Skeletal muscle satellite cell (primary cell): ENCODE results near the gene PUM1.

Experiments
- H3K27me3 ChIP-seq: 2 replicates; pipeline ENCODE4 v1.7.0; 2013; ENCODE audit warnings: low read length; ENCODE audit not compliant: control insufficient read depth, insufficient read depth
- H3K36me3 ChIP-seq: 2 replicates; pipeline ENCODE4 v1.7.0; 2013; ENCODE audit warnings: mild to moderate bottlenecking, control low read depth, low read length; ENCODE audit not compliant: insufficient read depth
- H3K4me1 ChIP-seq: 2 replicates; pipeline ENCODE4 v1.7.0; 2013; ENCODE audit warnings: low read length; ENCODE audit not compliant: control insufficient read depth, insufficient read depth
- H3K4me2 ChIP-seq: 2 replicates; pipeline ENCODE4 v1.7.0; 2013; ENCODE audit warnings: mild to moderate bottlenecking, low read length
- H3K4me3 ChIP-seq: 2 replicates; pipeline ENCODE4 v1.7.0; 2013; ENCODE audit warnings: low read length
- H3K9ac ChIP-seq: 2 replicates; pipeline ENCODE4 v1.7.0; 2013; ENCODE audit warnings: mild to moderate bottlenecking, low read depth, low read length, moderate library complexity
- H3K9me3 ChIP-seq: replicated peaks from 2 replicates; pipeline ENCODE4 v1.7.0; 2013; ENCODE audit warnings: mild to moderate bottlenecking, control low read depth, low read length

PUM1 gene

GRCh38 chr1:31003613-31004230 lies 61.8 kb downstream of the PUM1 start:
- no peak overlapping the region for H3K4me2 ChIP-seq
- no peaks in the 10 kb centered on the region for H3K9me3 ChIP-seq
- no peaks in the 10 kb centered on the region for H3K27me3 ChIP-seq
- H3K36me3 ChIP-seq = peaks cover 52% of the 10 kb centered on the region
- H3K4me3 ChIP-seq = no peak overlapping the region
- H3K9ac ChIP-seq = no peak overlapping the region
- peaks cover 22% of the 10 kb centered on the region for H3K4me1 ChIP-seq

GRCh38 chr1:31000301-31000700 lies 65.2 kb downstream of the PUM1 start:
- Histone ChIP-seq H3K9me3 (no peaks in the 10 kb centered on the region), H3K4me2 (no peak overlapping the region), H3K9ac (no peak overlapping the region), H3K36me3 (peaks cover 54% of the 10 kb centered on the region), H3K4me1 (no peaks in the 10 kb centered on the region), H3K4me3 (no peak overlapping the region), H3K27me3 (no peaks in the 10 kb centered on the region)

GRCh38 chr1:30998887-30999286 lies 66.6 kb downstream of the PUM1 start:
- H3K36me3 ChIP-seq = peaks cover 48% of the 10 kb centered on the region
- H3K4me2 ChIP-seq = no peak overlapping the region
- H3K27me3 ChIP-seq = no peaks in the 10 kb centered on the region
- H3K9me3 ChIP-seq = no peaks in the 10 kb centered on the region
- H3K4me3 ChIP-seq = no peak overlapping the region
- no peak overlapping the region for H3K9ac ChIP-seq
- H3K4me1 ChIP-seq = no peaks in the 10 kb centered on the region

GRCh38 chr1:30998171-30998570 lies 67.3 kb downstream of the PUM1 start:
- Histone ChIP-seq H3K9ac (no peak overlapping the region), H3K4me3 (no peak overlapping the region), H3K27me3 (no peaks in the 10 kb centered on the region), H3K9me3 (no peaks in the 10 kb centered on the region), H3K36me3 (peaks cover 44% of the 10 kb centered on the region), H3K4me2 (no peak overlapping the region), H3K4me1 (no peaks in the 10 kb centered on the region)

- Histone ChIP-seq H3K27me3 (no peaks in the 10 kb centered on the region), H3K36me3 (peaks cover 37% of the 10 kb centered on the region), H3K4me2 (no peak overlapping the region), H3K9ac (no peak overlapping the region), H3K9me3 (no peaks in the 10 kb centered on the region), H3K4me1 (no peaks in the 10 kb centered on the region), H3K4me3 (no peak overlapping the region)
Observed at GRCh38 chr1:30997463-30998057, 68.0 kb downstream of the PUM1 start.

GRCh38 chr1:30995990-30996612 lies 69.4 kb downstream of the PUM1 start:
- Histone ChIP-seq H3K9me3 (no peaks in the 10 kb centered on the region), H3K4me1 (peaks cover 11% of the 10 kb centered on the region), H3K36me3 (peaks cover 41% of the 10 kb centered on the region), H3K4me2 (no peak overlapping the region), H3K9ac (no peak overlapping the region), H3K27me3 (no peaks in the 10 kb centered on the region), H3K4me3 (no peak overlapping the region)

GRCh38 chr1:30991862-30992606 lies 73.5 kb downstream of the PUM1 start:
- H3K4me1 ChIP-seq = peaks cover 39% of the 10 kb centered on the region
- H3K36me3 ChIP-seq = peaks cover 36% of the 10 kb centered on the region
- no peak overlapping the region for H3K4me2 ChIP-seq
- H3K9me3 ChIP-seq = no peaks in the 10 kb centered on the region
- no peak overlapping the region for H3K4me3 ChIP-seq
- no peak overlapping the region for H3K9ac ChIP-seq
- H3K27me3 ChIP-seq = no peaks in the 10 kb centered on the region

- H3K9me3 ChIP-seq = no peaks in the 10 kb centered on the region
- no peak overlapping the region for H3K9ac ChIP-seq
- H3K27me3 ChIP-seq = no peaks in the 10 kb centered on the region
- H3K4me1 ChIP-seq = peaks cover 44% of the 10 kb centered on the region
- no peak overlapping the region for H3K4me3 ChIP-seq
- no peak overlapping the region for H3K4me2 ChIP-seq
- H3K36me3 ChIP-seq = peaks cover 27% of the 10 kb centered on the region
Observed at GRCh38 chr1:30990591-30990990, 74.9 kb downstream of the PUM1 start.

- Histone ChIP-seq H3K27me3 (no peaks in the 10 kb centered on the region), H3K4me1 (peaks cover 60% of the 10 kb centered on the region), H3K9me3 (no peaks in the 10 kb centered on the region), H3K36me3 (peaks cover 18% of the 10 kb centered on the region), H3K4me3 (no peak overlapping the region), H3K9ac (no peak overlapping the region), H3K4me2 (peak overlapping the region; percentile 49)
Observed at GRCh38 chr1:30988045-30988444, 77.5 kb downstream of the PUM1 start.

GRCh38 chr1:30986755-30987154 lies 78.8 kb downstream of the PUM1 start:
- Histone ChIP-seq H3K36me3 (peaks cover 13% of the 10 kb centered on the region), H3K4me1 (peaks cover 67% of the 10 kb centered on the region), H3K9me3 (no peaks in the 10 kb centered on the region), H3K9ac (no peak overlapping the region), H3K4me3 (no peak overlapping the region), H3K27me3 (no peaks in the 10 kb centered on the region), H3K4me2 (peak overlapping the region; percentile 31)

GRCh38 chr1:30984991-30985503 lies 80.5 kb downstream of the PUM1 start:
- Histone ChIP-seq H3K9me3 (no peaks in the 10 kb centered on the region), H3K4me3 (no peak overlapping the region), H3K36me3 (peaks cover 18% of the 10 kb centered on the region), H3K4me2 (no peak overlapping the region), H3K4me1 (peaks cover 54% of the 10 kb centered on the region), H3K27me3 (no peaks in the 10 kb centered on the region), H3K9ac (no peak overlapping the region)
